ENCODE results near the gene SYT12. TPM values are rescaled to one million over a fixed set of nuclear protein-coding genes. Genes with fewer than 3 reads are reported as not detected.

Gene SYT12
- total RNA-seq, 1 donor from 2014 or later = not detected

GRCh38 chr11:67030976-67031375 is 8.0 kb downstream of the SYT12 start:
- H3K36me3 ChIP-seq = no peaks in the 10 kb centered on the region
- no peak for TF ChIP-seq CTCF (IDR thresholded peaks at IDR 0.05)
- H3K4me1 ChIP-seq = no peaks in the 10 kb centered on the region
- H3K4me3 ChIP-seq = no peak overlapping the region
- DNase-seq = no peak
- ATAC-seq = no peak
- H3K27me3 ChIP-seq (ENCODE audit: low read depth) = peaks cover 8% of the 10 kb centered on the region
- no peaks in the 10 kb centered on the region for H3K9me3 ChIP-seq
- intact Hi-C loops (cut with DNase I) = no loop called here
- no peak overlapping the region for H3K27ac ChIP-seq

GRCh38 chr11:67031791-67032561 is 9.0 kb downstream of the SYT12 start:
- Histone ChIP-seq H3K27ac (no peak overlapping the region), H3K27me3 (ENCODE audit: low read depth) (peaks cover 8% of the 10 kb centered on the region), H3K36me3 (no peaks in the 10 kb centered on the region), H3K9me3 (no peaks in the 10 kb centered on the region), H3K4me1 (no peaks in the 10 kb centered on the region), H3K4me3 (no peak overlapping the region)
- no peak for TF ChIP-seq CTCF (IDR thresholded peaks at IDR 0.05)
- no peak for DNase-seq
- intact Hi-C loops (cut with DNase I) = no loop called here
- no peak for ATAC-seq

GRCh38 chr11:67032830-67033551 is 10.1 kb downstream of the SYT12 start:
- DNase-seq = no peak
- Histone ChIP-seq H3K9me3 (no peaks in the 10 kb centered on the region), H3K4me3 (no peak overlapping the region), H3K27me3 (ENCODE audit: low read depth) (peaks cover 8% of the 10 kb centered on the region), H3K27ac (no peak overlapping the region), H3K4me1 (no peaks in the 10 kb centered on the region), H3K36me3 (no peaks in the 10 kb centered on the region)
- peak in 1 of 2 donors; percentile 49 for ATAC-seq
- intact Hi-C loops (cut with DNase I) = no loop called here
- TF ChIP-seq CTCF (IDR thresholded peaks at IDR 0.05) = no peak

GRCh38 chr11:67033661-67034166 is 10.8 kb downstream of the SYT12 start:
- no peak for TF ChIP-seq CTCF (IDR thresholded peaks at IDR 0.05)
- Histone ChIP-seq H3K27me3 (ENCODE audit: low read depth) (peaks cover 8% of the 10 kb centered on the region), H3K27ac (no peak overlapping the region), H3K4me1 (no peaks in the 10 kb centered on the region), H3K36me3 (no peaks in the 10 kb centered on the region), H3K9me3 (no peaks in the 10 kb centered on the region), H3K4me3 (no peak overlapping the region)
- no peak for DNase-seq
- intact Hi-C loops (cut with DNase I) = no loop called here
- ATAC-seq = no peak

GRCh38 chr11:67034350-67034749 is 11.4 kb downstream of the SYT12 start:
- no peak for ATAC-seq
- H3K9me3 ChIP-seq = no peaks in the 10 kb centered on the region
- H3K27ac ChIP-seq = no peak overlapping the region
- no peak for DNase-seq
- H3K36me3 ChIP-seq = no peaks in the 10 kb centered on the region
- intact Hi-C loops (cut with DNase I) = no loop called here
- peaks cover 8% of the 10 kb centered on the region for H3K27me3 ChIP-seq (ENCODE audit: low read depth)
- TF ChIP-seq CTCF (IDR thresholded peaks at IDR 0.05) = no peak
- no peak overlapping the region for H3K4me3 ChIP-seq
- H3K4me1 ChIP-seq = no peaks in the 10 kb centered on the region
